ENCODE data around the gene UNK. TPM values are rescaled to one million over a fixed set of nuclear protein-coding genes. Genes with fewer than 3 reads are reported as not detected.
"Not testable (repeated sequence)": the region's sequence is repeated elsewhere in the genome, so short reads cannot be mapped to it uniquely, and the experiment has no call there.

Gene UNK
- total RNA-seq, 2 experiments from 2014 or later: 26.1 TPM

- POLR2A ChIA-PET: interaction anchor here (12.6 kb wide), 1 partner anchor 12 kb away, joined by 221 read pairs; the partner anchor contains the start of gene WBP2
- not testable (repeated sequence) for H3K27ac Mint-ChIP-seq; H3K27me3 Mint-ChIP-seq; H3K4me3 Mint-ChIP-seq; H3K9me3 Mint-ChIP-seq; DNase-seq; H3K36me3 Mint-ChIP-seq (ENCODE audit: low read depth)
- CTCF ChIA-PET: interaction anchor here (7.5 kb wide), 1 partner anchor 10 kb away, joined by 91 read pairs; no protein-coding TSS in a partner anchor
- peaks cover 33% of the 10 kb centered on the region for H3K4me1 Mint-ChIP-seq
These were observed 85.6 kb downstream of the UNK start for GRCh38 chr17:75870228-75870627.

DNA sequence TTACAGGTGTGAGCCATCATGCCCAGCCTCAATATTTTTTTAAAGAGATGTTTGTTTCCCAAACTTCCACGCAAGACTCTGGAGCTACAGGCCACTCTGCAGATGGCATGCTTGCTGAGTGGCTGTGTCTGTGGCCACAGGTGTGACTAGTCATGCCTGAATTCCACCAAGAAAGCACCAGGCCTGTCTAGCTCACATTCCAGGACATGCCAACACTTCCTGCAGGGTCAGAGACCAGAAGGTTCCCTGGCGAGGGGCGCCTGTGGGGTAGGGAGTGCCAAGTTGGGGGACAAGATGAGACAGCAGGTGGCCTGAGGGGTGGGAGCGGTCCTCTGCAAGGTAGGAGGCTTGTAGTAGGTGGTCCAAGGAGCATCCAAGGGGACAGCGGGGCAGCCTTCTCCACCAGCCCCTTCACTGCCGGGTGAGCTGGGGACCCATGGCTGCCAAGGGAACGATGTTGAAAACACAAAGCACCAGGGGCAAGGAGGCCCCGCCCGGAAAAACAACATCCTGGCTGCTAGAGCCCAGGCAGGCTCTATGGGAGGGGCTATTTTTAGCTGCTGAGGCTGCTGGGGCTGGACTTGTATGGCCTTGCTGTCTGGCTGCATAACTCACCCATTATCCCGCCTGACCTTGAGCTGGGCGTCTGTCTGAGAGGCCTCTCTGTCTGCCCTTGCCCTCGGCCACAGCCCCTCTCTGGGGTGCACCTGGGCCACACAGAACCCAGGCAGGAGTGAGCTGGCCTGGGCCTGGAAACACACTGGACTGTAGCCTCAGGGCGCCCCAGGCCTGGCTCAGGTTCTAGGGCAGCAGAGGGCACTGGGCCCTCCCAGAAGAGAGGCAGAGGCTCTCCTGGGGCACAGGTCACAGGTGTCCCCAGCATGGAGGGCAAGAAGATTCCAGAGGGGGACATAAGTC is 88.1 kb downstream of the UNK start:
- POLR2A ChIA-PET: interaction anchor here (0.7 to 12.6 kb wide), 15 partner anchors 8 to 98 kb away, joined by 3 to 221 read pairs (median 5); partner anchors contain the start of genes MRPL38, TRIM65, UNC13D and UNK

DNA sequence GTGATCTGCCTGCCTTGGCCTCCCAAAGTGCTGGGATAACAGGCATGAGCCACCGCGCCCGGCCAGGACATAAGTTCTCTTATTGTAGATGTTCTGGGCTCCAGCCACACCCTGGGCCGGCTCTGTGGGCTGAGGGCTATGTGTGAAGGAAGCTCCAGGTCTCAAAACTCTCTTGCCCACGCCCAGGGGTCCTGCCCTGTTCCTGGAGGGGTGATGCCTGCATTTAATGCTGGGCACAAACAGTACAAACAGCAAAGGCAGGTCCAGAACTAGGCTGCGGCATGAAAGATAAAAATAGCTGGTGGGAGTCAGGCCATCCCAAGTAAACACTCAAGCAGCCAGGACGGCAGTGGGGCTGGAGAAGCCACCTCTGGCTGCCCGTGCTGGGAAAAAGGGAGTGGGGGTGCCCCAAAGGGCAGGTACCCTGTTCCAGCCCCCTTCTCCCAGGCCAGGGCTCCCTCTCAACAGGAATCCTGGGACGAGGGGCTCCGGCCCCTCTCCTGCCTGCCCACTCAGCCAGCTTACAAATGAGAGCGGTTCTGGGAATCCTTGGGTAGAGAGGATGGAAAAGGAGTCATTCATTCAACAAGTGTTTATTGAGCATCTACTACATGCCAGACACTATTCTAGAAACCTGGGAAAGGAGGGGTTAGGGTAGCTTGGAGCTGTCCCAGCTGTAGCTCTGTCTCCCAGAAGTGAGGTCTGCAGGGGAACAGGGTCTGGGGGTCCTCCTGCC is 89.1 kb downstream of the UNK start:
- no peaks in the 10 kb centered on the region for H3K9me3 Mint-ChIP-seq
- ChIA-PET CTCF (interaction anchor here (0.6 to 7.5 kb wide), 6 partner anchors 9 to 32 kb away, joined by 3 to 91 read pairs (median 7); partner anchors contain the start of genes TRIM65 and WBP2), POLR2A (interaction anchor here (0.7 to 12.6 kb wide), 12 partner anchors 9 to 97 kb away, joined by 3 to 221 read pairs (median 6); partner anchors contain the start of genes MRPL38, TRIM65, UNC13D and UNK)
- H3K27me3 Mint-ChIP-seq: peaks cover 2% of the 10 kb centered on the region
- H3K4me3 Mint-ChIP-seq: no peak overlapping the region
- peak overlapping the region; percentile 96 for H3K27ac Mint-ChIP-seq
- DNase-seq: no peak
- H3K4me1 Mint-ChIP-seq: peaks cover 53% of the 10 kb centered on the region
- H3K36me3 Mint-ChIP-seq (ENCODE audit: low read depth): peaks cover 25% of the 10 kb centered on the region

More for the DNA sequence above, 88.1 kb downstream of the UNK start:
- Mint-ChIP-seq H3K4me1 (peaks cover 50% of the 10 kb centered on the region), H3K27ac (peak overlapping the region; percentile 96), H3K27me3 (no peaks in the 10 kb centered on the region), H3K36me3 (ENCODE audit: low read depth) (peaks cover 24% of the 10 kb centered on the region), H3K4me3 (peak overlapping the region; percentile 24), H3K9me3 (no peaks in the 10 kb centered on the region)
- CTCF ChIA-PET: interaction anchor here (0.5 to 7.5 kb wide), 12 partner anchors 10 to 119 kb away, joined by 3 to 91 read pairs (median 4); partner anchors contain the start of genes TRIM65 and WBP2
- DNase-seq: peak; percentile 86

- ChIA-PET CTCF (interaction anchor here (1.9 to 7.5 kb wide), 5 partner anchors 14 to 131 kb away, joined by 6 to 91 read pairs (median 10); partner anchors contain the start of genes TRIM65, UNC13D and WBP2), POLR2A (interaction anchor here (0.8 to 12.6 kb wide), 8 partner anchors 10 to 99 kb away, joined by 3 to 221 read pairs (median 24); partner anchors contain the start of genes TRIM65, UNK and WBP2)
- no peak for DNase-seq
- Mint-ChIP-seq H3K36me3 (ENCODE audit: low read depth) (peaks cover 25% of the 10 kb centered on the region), H3K4me3 (no peak overlapping the region), H3K27me3 (peaks cover 7% of the 10 kb centered on the region), H3K9me3 (no peaks in the 10 kb centered on the region), H3K4me1 (peaks cover 55% of the 10 kb centered on the region), H3K27ac (peak overlapping the region; percentile 38)
These were observed 89.9 kb downstream of the UNK start for GRCh38 chr17:75874323-75875181.

Other genes with a start within 250 kb of the UNK start
- gene MYO15B, start 197.0 kb upstream of the UNK start, total RNA-seq: 10 to 100 TPM; 11.3 to 13.7 TPM
- not detected for gene SMIM5, start 151.4 kb upstream of the UNK start, total RNA-seq
- 10 to 100 TPM; 38.3 TPM for gene RECQL5, start 117.7 kb upstream of the UNK start, total RNA-seq
- gene SAP30BP, start 117.5 kb upstream of the UNK start, total RNA-seq: 10 to 100 TPM; 87.2 to 89.6 TPM
- under 1 TPM; 0.43 to 0.68 TPM for gene ITGB4, start 63.3 kb upstream of the UNK start, total RNA-seq
- gene GALK1, start 19.6 kb upstream of the UNK start, total RNA-seq: 10 to 100 TPM; 40.0 to 40.6 TPM
- 100 to 1,000 TPM; 179 to 190 TPM for gene UNC13D, start 59.6 kb downstream of the UNK start, total RNA-seq
- gene WBP2, start 70.5 kb downstream of the UNK start, total RNA-seq: 100 to 1,000 TPM; 107 to 114 TPM
- 10 to 100 TPM; 31.9 to 33.8 TPM for gene TRIM47, start 93.8 kb downstream of the UNK start, total RNA-seq
- 10 to 100 TPM; 24.9 to 26.1 TPM for gene TRIM65, start 112.1 kb downstream of the UNK start, total RNA-seq
- 10 to 100 TPM; 79.9 to 85.0 TPM for gene MRPL38, start 120.1 kb downstream of the UNK start, total RNA-seq
- gene FBF1, start 156.2 kb downstream of the UNK start, total RNA-seq: 10 to 100 TPM; 19.8 to 21.1 TPM
- gene ACOX1, start 194.4 kb downstream of the UNK start, total RNA-seq: 10 to 100 TPM; 28.0 to 29.8 TPM
- 10 to 100 TPM; 13.5 to 16.3 TPM for gene TEN1, start 194.4 kb downstream of the UNK start, total RNA-seq
- gene CDK3, start 216.0 kb downstream of the UNK start, total RNA-seq: 1 to 10 TPM; 5.2 to 5.6 TPM
- gene EVPL, start 242.5 kb downstream of the UNK start, total RNA-seq: not detected

Measured in activated CD4-positive, alpha-beta memory T cell treated with anti-CD3 and anti-CD28 coated beads, Interleukin-2, amount 10 ng/mL, durations not matched to agents 7 days and 5 days (primary cell).